Cardiac fibroblast (primary cell): ENCODE results near the gene NUCB1.

ENCODE experiments used
- DNase-seq, 2 donors: peaks; one replicate each; pipeline versions ENCODE4 v3.0.0 to v3.0.0-alpha.2; 2010; ENCODE audit warnings: low read depth in 2 of 2
- H3K4me3 ChIP-seq, 2 donors: replicated peaks in 1 of 2; 1 replicate in 1 of 2; 2 replicates in 1 of 2; pipeline ENCODE4 v1.5.1; 2011; ENCODE audit warnings: low read depth in 2 of 2, low read length in 2 of 2, mild to moderate bottlenecking in 2 of 2, moderate library complexity in 1 of 2
- CTCF ChIP-seq: IDR thresholded peaks from one replicate; pipeline ENCODE4 v1.5.1; 2011; ENCODE audit warnings: low read depth, mild to moderate bottlenecking, low read length, inconsistent platforms

NUCB1 gene

GRCh38 chr19:48943081-48943480, 43.0 kb downstream of the NUCB1 start:
- no peak for DNase-seq
- H3K4me3 ChIP-seq, result no peak overlapping the region
- TF ChIP-seq CTCF, result no peak

- H3K4me3 ChIP-seq, result no peak overlapping the region
- TF ChIP-seq CTCF, result no peak
- no peak for DNase-seq
Observed at GRCh38 chr19:48945415-48945814, 45.3 kb downstream of the NUCB1 start.

GRCh38 chr19:48945817-48946216, 45.7 kb downstream of the NUCB1 start:
- no peak for TF ChIP-seq CTCF
- DNase-seq, result no peak
- no peak overlapping the region for H3K4me3 ChIP-seq

GRCh38 chr19:48946463-48947257, 46.5 kb downstream of the NUCB1 start:
- no peak for DNase-seq
- H3K4me3 ChIP-seq, result no peak overlapping the region
- TF ChIP-seq CTCF, result no peak

- no peak overlapping the region for H3K4me3 ChIP-seq
- no peak for TF ChIP-seq CTCF
- no peak for DNase-seq
Observed at GRCh38 chr19:48947258-48947542, 47.1 kb downstream of the NUCB1 start.

- TF ChIP-seq CTCF, result no peak
- DNase-seq, result no peak
- no peak overlapping the region for H3K4me3 ChIP-seq
Observed at GRCh38 chr19:48950159-48950558, 50.0 kb downstream of the NUCB1 start.
